22Rv1 (cell line): ENCODE measurements around the gene ADORA1.

Experiments used
- H3K27ac ChIP-seq: fragments of 450-650 bp; 2 replicates; pipeline ENCODE4 v1.5.1; 2017
- CTCF ChIP-seq: fragments of 450-650 bp; IDR thresholded peaks from 2 replicates; pipeline ENCODE4 v1.5.1; 2017; ENCODE audit warnings: mild to moderate bottlenecking
- ZFX ChIP-seq: fragments of 450-650 bp; IDR thresholded peaks from 2 replicates; pipeline ENCODE4 v1.6.1; 2017; ENCODE audit warnings: antibody characterized with exemption, borderline replicate concordance

Gene ADORA1

GRCh38 chr1:203095061-203095690, 32.4 kb upstream of the ADORA1 start:
- H3K27ac ChIP-seq: no peak overlapping the region
- TF ChIP-seq CTCF (no peak), ZFX (no peak)

GRCh38 chr1:203096566-203096965, 31.0 kb upstream of the ADORA1 start:
- TF ChIP-seq CTCF (no peak), ZFX (no peak)
- H3K27ac ChIP-seq: no peak overlapping the region

- H3K27ac ChIP-seq: no peak overlapping the region
- TF ChIP-seq CTCF (no peak), ZFX (no peak)
Observed at GRCh38 chr1:203097001-203097400, 30.5 kb upstream of the ADORA1 start.

- no peak overlapping the region for H3K27ac ChIP-seq
- TF ChIP-seq ZFX (no peak), CTCF (no peak)
Observed at GRCh38 chr1:203098445-203098844, 29.1 kb upstream of the ADORA1 start.

- no peak overlapping the region for H3K27ac ChIP-seq
- TF ChIP-seq ZFX: no peak
- TF ChIP-seq CTCF: no peak
Observed at GRCh38 chr1:203098914-203099520, 28.5 kb upstream of the ADORA1 start.

GRCh38 chr1:203099805-203100515, 27.6 kb upstream of the ADORA1 start:
- no peak overlapping the region for H3K27ac ChIP-seq
- no peak for TF ChIP-seq CTCF

GRCh38 chr1:203100516-203100869, 27.0 kb upstream of the ADORA1 start:
- no peak overlapping the region for H3K27ac ChIP-seq

More at GRCh38 chr1:203100516-203100869, 27.0 kb upstream of the ADORA1 start:
- TF ChIP-seq CTCF: no peak
- no peak for TF ChIP-seq ZFX
